Measurements from ENCODE around the gene TEX264. TPM values are rescaled to one million over a fixed set of nuclear protein-coding genes. Genes with fewer than 3 reads are reported as not detected.

TEX264 gene
- total RNA-seq, 1 donor from 2014 or later: 28.2 TPM

GRCh38 chr3:51716805-51717204 is 45.8 kb downstream of the TEX264 start:
- H4K20me1 ChIP-seq (ENCODE audit: insufficient read depth, low read length): no peaks in the 10 kb centered on the region
- no peak for TF ChIP-seq EZH2 (IDR thresholded peaks at IDR 0.05; ENCODE audit: insufficient read depth, low read length)
- TF ChIP-seq, protein P1, sequence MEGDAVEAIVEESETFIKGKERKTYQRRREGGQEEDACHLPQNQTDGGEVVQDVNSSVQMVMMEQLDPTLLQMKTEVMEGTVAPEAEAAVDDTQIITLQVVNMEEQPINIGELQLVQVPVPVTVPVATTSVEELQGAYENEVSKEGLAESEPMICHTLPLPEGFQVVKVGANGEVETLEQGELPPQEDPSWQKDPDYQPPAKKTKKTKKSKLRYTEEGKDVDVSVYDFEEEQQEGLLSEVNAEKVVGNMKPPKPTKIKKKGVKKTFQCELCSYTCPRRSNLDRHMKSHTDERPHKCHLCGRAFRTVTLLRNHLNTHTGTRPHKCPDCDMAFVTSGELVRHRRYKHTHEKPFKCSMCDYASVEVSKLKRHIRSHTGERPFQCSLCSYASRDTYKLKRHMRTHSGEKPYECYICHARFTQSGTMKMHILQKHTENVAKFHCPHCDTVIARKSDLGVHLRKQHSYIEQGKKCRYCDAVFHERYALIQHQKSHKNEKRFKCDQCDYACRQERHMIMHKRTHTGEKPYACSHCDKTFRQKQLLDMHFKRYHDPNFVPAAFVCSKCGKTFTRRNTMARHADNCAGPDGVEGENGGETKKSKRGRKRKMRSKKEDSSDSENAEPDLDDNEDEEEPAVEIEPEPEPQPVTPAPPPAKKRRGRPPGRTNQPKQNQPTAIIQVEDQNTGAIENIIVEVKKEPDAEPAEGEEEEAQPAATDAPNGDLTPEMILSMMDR (IDR thresholded peaks at IDR 0.05; ENCODE audit: insufficient read depth, low read depth, low read length): no peak
- H3K9me3 ChIP-seq (ENCODE audit: insufficient read depth, low read depth, low read length): no peaks in the 10 kb centered on the region
- H3K36me3 ChIP-seq (ENCODE audit: insufficient read depth, low read length): no peaks in the 10 kb centered on the region
- FAIRE-seq: no peak
- no peak overlapping the region for H3K4me3 Mint-ChIP-seq (ENCODE audit: unreplicated experiment)
- H2AFZ ChIP-seq (ENCODE audit: low read depth, low read length): no peak overlapping the region
- peaks cover 24% of the 10 kb centered on the region for H3K27me3 Mint-ChIP-seq (ENCODE audit: low read depth, unreplicated experiment)
- no peaks in the 10 kb centered on the region for H3K79me2 ChIP-seq (ENCODE audit: insufficient read depth, low read length)
- H3K4me3 ChIP-seq (ENCODE audit: insufficient read depth, low read depth, low read length): no peak overlapping the region
- DNase-seq (ENCODE audit: low read depth): no peak
- H3K9me3 Mint-ChIP-seq (ENCODE audit: unreplicated experiment): peaks cover 9% of the 10 kb centered on the region
- H3K36me3 Mint-ChIP-seq (ENCODE audit: low read depth, unreplicated experiment): no peaks in the 10 kb centered on the region
- H3K4me1 Mint-ChIP-seq (ENCODE audit: low read depth, unreplicated experiment): no peaks in the 10 kb centered on the region
- H3K4me2 ChIP-seq (ENCODE audit: low read length): no peak overlapping the region
- H3K9ac ChIP-seq (ENCODE audit: low read length): no peak overlapping the region
- H3K4me1 ChIP-seq (ENCODE audit: insufficient read depth, low read length): no peaks in the 10 kb centered on the region
- H3K27me3 ChIP-seq (ENCODE audit: insufficient read depth, low read length): peaks cover 2% of the 10 kb centered on the region
- no peak overlapping the region for H3K27ac ChIP-seq (ENCODE audit: low read depth, low read length)
- no peak overlapping the region for H3K27ac Mint-ChIP-seq (ENCODE audit: unreplicated experiment)

- H3K36me3 ChIP-seq (ENCODE audit: insufficient read depth, low read length): no peaks in the 10 kb centered on the region
- no peak overlapping the region for H3K27ac Mint-ChIP-seq (ENCODE audit: unreplicated experiment)
- no peaks in the 10 kb centered on the region for H3K79me2 ChIP-seq (ENCODE audit: insufficient read depth, low read length)
- peaks cover 2% of the 10 kb centered on the region for H3K27me3 ChIP-seq (ENCODE audit: insufficient read depth, low read length)
- no peak overlapping the region for H3K4me3 ChIP-seq (ENCODE audit: insufficient read depth, low read depth, low read length)
- no peak overlapping the region for H3K27ac ChIP-seq (ENCODE audit: low read depth, low read length)
- H4K20me1 ChIP-seq (ENCODE audit: insufficient read depth, low read length): no peaks in the 10 kb centered on the region
- H3K9me3 Mint-ChIP-seq (ENCODE audit: unreplicated experiment): peaks cover 9% of the 10 kb centered on the region
- no peak overlapping the region for H3K4me2 ChIP-seq (ENCODE audit: low read length)
- no peaks in the 10 kb centered on the region for H3K4me1 ChIP-seq (ENCODE audit: insufficient read depth, low read length)
- TF ChIP-seq, protein P1 (IDR thresholded peaks at IDR 0.05; ENCODE audit: insufficient read depth, low read depth, low read length): no peak
- TF ChIP-seq EZH2 (IDR thresholded peaks at IDR 0.05; ENCODE audit: insufficient read depth, low read length): no peak
- no peaks in the 10 kb centered on the region for H3K36me3 Mint-ChIP-seq (ENCODE audit: low read depth, unreplicated experiment)
- no peaks in the 10 kb centered on the region for H3K9me3 ChIP-seq (ENCODE audit: insufficient read depth, low read depth, low read length)
- H3K4me1 Mint-ChIP-seq (ENCODE audit: low read depth, unreplicated experiment): no peaks in the 10 kb centered on the region
- no peak overlapping the region for H3K4me3 Mint-ChIP-seq (ENCODE audit: unreplicated experiment)
- no peak overlapping the region for H2AFZ ChIP-seq (ENCODE audit: low read depth, low read length)
- FAIRE-seq: no peak
- peaks cover 20% of the 10 kb centered on the region for H3K27me3 Mint-ChIP-seq (ENCODE audit: low read depth, unreplicated experiment)
- no peak for DNase-seq (ENCODE audit: low read depth)
- no peak overlapping the region for H3K9ac ChIP-seq (ENCODE audit: low read length)
Observed at GRCh38 chr3:51717446-51717845, 46.4 kb downstream of the TEX264 start.

GRCh38 chr3:51717947-51718346 is 46.9 kb downstream of the TEX264 start:
- Histone ChIP-seq H3K27me3 (ENCODE audit: insufficient read depth, low read length) (peaks cover 2% of the 10 kb centered on the region), H2AFZ (ENCODE audit: low read depth, low read length) (no peak overlapping the region), H3K36me3 (ENCODE audit: insufficient read depth, low read length) (no peaks in the 10 kb centered on the region), H3K4me1 (ENCODE audit: insufficient read depth, low read length) (no peaks in the 10 kb centered on the region), H3K79me2 (ENCODE audit: insufficient read depth, low read length) (no peaks in the 10 kb centered on the region), H4K20me1 (ENCODE audit: insufficient read depth, low read length) (no peaks in the 10 kb centered on the region), H3K4me3 (ENCODE audit: insufficient read depth, low read depth, low read length) (no peak overlapping the region), H3K4me2 (ENCODE audit: low read length) (no peak overlapping the region), H3K9me3 (ENCODE audit: insufficient read depth, low read depth, low read length) (no peaks in the 10 kb centered on the region), H3K27ac (ENCODE audit: low read depth, low read length) (no peak overlapping the region), H3K9ac (ENCODE audit: low read length) (no peak overlapping the region)
- no peak for DNase-seq (ENCODE audit: low read depth)
- Mint-ChIP-seq H3K36me3 (ENCODE audit: low read depth, unreplicated experiment) (no peaks in the 10 kb centered on the region), H3K9me3 (ENCODE audit: unreplicated experiment) (peaks cover 9% of the 10 kb centered on the region), H3K4me3 (ENCODE audit: unreplicated experiment) (no peak overlapping the region), H3K27me3 (ENCODE audit: low read depth, unreplicated experiment) (peaks cover 20% of the 10 kb centered on the region), H3K27ac (ENCODE audit: unreplicated experiment) (no peak overlapping the region), H3K4me1 (ENCODE audit: low read depth, unreplicated experiment) (no peaks in the 10 kb centered on the region)
- FAIRE-seq: no peak
- TF ChIP-seq, protein P1 (IDR thresholded peaks at IDR 0.05; ENCODE audit: insufficient read depth, low read depth, low read length): no peak
- no peak for TF ChIP-seq EZH2 (IDR thresholded peaks at IDR 0.05; ENCODE audit: insufficient read depth, low read length)
